SW480 (cell line): Measurements from ENCODE around the gene NRXN2.

Experiments used
- DNase-seq: peaks from one replicate; pipeline ENCODE4 v3.0.0-alpha.2; 2016; ENCODE audit warnings: low spot score

NRXN2 gene

DNA sequence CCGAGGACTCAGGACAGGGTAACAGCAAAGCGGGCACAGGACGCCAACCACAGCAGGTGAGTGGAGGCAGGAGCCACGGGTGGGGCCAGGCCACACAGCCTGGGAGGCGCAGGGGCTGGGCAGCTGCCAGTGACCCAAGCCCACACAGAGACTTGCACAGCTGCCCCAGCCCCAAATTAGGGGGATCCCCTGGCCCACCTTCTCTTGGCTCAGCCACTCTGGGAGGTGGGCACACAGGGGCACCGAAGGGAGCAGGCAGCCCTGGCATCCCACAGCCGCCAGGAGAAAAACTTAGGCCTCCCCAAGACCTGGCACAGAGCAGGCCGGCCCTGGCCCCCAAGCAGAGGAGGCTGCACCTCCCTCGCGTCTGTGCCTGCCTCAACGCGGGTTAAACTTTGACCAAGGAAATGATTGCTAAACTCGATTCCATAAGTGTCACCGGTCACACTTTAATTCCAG, 132.2 kb downstream of the NRXN2 start, which contains the start of gene SLC22A12:
SLC22A12 (plus strand) TSS at position 458 of the 459 bp plus-strand sequence. CDS start 337 bp downstream, outside the sequence.
- no peak for DNase-seq

DNA sequence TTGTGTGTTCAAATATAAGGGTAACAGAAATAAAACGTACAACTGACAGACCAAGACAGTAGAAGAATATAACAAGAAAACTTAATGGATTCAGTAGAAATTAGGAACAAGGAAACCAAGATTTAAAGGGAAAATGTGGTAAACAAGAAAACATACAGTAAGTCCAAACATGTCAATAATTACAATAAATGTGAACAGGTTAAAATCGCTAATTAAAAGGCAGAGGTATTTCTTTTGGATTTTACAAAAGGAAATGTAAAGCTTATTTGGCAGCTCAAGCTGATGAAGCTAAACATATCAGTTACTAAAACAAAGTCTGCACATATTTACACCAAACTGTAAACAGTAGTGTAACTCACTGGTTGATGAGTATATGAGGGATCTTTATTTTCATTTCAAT, 134.3 kb downstream of the NRXN2 start:
- no peak for DNase-seq

DNA sequence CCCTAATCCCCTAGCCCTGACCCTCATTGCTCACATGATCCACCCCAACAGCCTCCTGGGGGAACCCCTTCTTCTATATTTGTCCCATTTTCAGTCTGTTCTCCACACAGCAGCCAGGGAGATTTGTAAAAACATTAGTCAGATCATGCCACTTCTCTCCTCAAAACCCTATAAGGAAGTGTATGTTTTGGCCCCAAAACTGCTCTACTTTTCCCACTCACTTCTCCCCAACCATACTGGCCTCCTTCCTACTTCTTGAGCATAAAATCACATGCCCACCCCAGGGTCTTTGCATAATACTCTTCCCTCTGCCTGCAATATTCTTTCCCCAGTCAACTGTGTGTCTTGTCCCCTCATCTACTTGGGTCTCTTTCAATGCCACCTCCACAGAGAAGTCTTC, 136.6 kb downstream of the NRXN2 start:
- DNase-seq = no peak

- DNase-seq = no peak
Observed at GRCh38 chr11:64585150-64585549, 137.8 kb downstream of the NRXN2 start.

DNA sequence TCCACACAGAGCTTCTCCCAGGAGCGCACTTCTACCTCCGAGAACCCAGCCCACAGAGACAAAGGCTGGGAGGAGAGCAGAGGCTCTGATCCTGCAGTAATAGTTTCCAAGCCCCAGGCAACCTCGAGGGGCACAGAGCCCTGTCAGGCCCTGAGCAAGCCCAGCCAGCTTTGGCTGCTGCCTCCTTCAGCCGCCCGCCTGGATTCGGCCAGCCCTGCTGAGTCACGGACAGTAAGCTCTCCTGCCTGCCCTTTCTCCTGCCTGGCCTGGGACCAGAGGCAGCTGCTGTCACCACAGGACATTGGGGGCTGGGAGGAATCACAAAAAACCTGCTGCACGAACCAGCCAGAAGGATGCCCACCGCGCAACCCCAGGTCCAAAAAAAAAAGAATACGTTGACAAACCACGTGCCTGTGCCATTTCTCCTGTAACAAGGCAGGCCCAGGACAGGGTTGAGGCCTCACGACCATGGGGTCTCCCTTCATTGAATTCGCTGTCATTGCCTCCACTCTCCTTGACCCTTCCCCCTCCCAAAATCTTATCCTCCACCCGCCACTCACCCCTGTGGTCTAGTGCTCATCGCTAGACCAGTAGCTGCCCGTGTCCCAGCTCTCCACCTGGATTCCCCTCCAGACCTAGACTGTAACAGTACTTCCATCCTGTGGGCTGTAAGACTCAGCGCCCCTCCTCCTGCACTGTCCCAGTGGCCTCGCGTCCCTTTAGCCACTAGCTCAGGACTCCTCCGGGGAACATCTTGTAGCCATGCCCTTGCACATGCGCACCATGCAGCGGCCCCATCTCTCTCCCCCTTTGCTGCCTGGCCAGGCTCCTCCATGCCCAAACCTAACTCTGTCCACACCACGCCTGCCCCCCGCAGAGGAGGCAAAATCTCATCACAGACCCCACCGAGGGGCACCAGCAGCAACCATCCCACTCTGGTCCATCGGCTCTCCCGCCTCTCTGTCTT, 139.4 kb downstream of the NRXN2 start:
- no peak for DNase-seq

- DNase-seq = no peak
Observed at GRCh38 chr11:64582885-64583284, 140.1 kb downstream of the NRXN2 start.

GRCh38 chr11:64581057-64581523, 141.9 kb downstream of the NRXN2 start:
- DNase-seq = no peak

- DNase-seq = no peak
Observed at GRCh38 chr11:64580412-64580811, 142.6 kb downstream of the NRXN2 start.

DNA sequence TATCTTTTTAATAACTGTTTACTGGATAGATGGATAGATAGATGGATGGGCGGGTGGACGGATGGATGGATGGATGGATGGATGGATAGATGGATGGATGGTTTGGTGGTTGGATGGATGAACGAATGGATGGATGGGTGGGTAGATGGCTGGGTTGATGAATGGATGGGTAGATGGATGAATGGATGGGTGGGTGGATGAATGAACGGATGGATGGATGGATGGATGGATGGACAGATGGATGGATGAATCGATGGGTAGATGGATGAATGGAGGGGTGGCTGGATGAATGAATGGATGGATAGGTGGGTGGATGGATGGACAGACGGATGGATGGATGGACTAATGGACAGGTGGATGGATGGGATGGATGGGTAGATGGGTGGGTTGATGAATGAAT, 145.8 kb downstream of the NRXN2 start:
- DNase-seq = no peak

DNA sequence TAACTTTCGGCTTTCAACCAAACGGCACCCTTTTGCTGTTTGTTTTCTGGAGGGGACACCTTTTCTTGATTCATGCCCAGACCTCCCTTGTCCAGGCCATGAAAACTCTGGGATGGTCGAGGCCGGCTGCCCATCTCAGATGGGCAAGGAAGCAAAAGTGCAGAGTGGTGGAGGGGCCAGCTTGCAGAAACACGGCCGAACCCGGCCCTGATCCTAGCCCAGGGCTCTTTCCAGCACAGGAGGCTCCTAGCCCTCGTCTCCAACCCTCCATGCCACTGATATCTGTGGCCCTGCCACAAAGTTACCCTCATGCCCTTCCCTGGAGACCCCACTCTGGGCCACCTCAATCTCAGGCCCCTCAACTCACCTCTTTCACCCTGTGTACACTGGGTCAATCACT, 150.9 kb downstream of the NRXN2 start:
- DNase-seq = no peak

DNA sequence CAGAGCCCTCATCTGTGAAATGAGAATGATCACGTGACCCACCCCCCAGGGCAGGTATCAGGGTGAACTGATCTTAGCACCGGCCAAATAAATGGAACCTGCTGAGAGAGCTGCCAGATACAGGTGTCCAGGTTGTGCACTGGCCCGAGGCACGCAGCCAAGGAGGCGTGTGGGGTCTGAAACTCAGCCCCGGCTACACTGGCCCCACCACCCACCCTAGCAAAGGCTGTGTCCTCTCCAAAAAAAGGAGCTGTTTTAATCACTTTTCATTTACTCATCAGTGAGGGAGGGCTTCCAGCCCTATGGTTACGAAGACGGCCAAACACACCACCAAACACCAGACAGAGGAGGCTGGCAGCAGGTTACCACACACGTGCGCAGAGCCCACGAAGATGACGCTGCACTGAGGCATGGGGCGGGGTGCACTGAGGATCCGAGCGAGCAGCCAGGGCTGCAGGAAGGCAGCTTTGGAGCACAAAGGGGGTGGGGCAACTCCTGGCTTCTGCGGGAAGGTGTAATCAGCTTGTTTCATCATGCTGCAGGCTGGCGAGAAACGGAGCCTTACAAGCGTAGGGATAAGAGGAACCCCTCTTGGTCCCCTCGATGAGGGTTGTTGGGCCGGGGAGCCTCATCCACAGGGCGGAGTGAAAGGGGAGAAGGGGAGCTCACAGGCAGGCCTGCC, 151.4 kb downstream of the NRXN2 start:
- peak; percentile 85 for DNase-seq

- no peak for DNase-seq
Observed at GRCh38 chr11:64571050-64571409, 152.0 kb downstream of the NRXN2 start.

GRCh38 chr11:64570341-64570740, 152.7 kb downstream of the NRXN2 start:
- no peak for DNase-seq

- DNase-seq = no peak
Observed at GRCh38 chr11:64569300-64569970, 153.6 kb downstream of the NRXN2 start.

- DNase-seq = no peak
Observed at GRCh38 chr11:64568584-64569140, 154.3 kb downstream of the NRXN2 start.

DNA sequence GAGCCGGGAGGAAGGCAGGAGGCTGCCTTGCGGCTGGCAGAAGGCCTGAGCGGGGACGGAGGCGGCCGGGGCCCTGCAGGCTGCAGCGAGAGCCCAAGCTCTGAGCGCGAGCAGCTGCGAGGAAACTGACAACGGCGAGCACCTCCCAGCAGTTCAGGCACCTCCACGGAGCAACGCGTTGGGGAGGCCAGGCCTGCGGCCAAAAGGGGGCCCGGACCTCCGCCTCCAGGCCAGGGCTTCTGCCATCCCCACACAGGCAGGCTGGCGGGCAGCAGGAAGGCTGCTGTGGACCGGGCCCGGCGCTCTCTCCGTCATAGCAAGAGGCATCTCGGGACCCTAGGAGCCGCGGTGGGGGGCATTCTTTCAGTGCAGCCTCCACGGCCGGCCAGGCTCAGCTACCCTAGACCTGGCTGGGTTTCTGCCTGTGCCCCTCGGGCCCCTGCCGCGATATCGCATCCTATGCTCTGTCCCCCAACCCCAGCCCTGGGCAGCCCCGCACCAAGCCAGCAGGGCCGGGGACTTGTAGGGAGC, 154.9 kb downstream of the NRXN2 start:
- no peak for DNase-seq

DNA sequence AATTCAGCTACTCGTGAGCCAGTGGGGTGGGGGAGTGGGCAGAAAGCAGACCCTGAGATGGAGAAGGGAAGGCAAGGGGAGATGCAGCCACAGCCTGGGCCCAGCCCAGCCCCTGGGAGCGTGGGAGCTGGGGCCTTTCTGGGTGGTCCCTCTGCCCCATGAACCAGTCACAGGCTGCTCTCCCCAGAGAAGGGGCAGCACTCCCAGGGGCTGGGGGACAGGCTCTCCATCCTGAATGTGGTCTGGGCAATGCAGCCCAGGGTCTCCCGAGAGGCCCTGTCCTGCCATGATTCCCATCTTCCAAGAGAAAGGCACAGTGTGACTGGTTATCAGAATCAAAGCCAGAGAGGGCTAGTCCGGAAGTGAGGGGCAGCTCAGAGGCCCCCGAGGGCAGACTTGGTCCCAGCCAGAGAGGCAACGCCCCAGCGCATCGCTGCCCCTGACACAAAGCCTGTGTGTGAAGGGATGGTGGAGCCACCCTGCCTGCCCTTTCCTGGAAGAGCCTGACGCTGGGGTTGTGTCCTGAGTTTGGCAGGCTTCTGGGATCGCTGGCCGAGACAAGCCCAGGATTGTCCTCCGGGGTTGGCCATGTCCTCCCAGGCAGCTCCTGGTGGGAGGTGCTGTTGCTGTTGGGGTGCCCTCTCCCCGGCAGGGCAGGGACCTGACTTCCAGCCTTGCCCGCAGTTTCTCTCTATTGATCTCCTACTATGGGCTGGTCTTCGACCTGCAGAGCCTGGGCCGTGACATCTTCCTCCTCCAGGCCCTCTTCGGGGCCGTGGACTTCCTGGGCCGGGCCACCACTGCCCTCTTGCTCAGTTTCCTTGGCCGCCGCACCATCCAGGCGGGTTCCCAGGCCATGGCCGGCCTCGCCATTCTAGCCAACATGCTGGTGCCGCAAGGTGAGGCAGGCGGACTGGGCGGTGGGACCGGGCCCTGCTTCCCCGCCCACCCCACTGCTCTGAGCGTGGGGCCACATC, 155.8 kb downstream of the NRXN2 start:
- DNase-seq = no peak

GRCh38 chr11:64566042-64566914, 156.7 kb downstream of the NRXN2 start:
- DNase-seq = peak; percentile 100
